ENCODE results near the gene BMX. TPM values are rescaled to one million over a fixed set of nuclear protein-coding genes. Genes with fewer than 3 reads are reported as not detected.

Gene BMX
- total RNA-seq, 1 donor from 2014 or later: not detected

DNA sequence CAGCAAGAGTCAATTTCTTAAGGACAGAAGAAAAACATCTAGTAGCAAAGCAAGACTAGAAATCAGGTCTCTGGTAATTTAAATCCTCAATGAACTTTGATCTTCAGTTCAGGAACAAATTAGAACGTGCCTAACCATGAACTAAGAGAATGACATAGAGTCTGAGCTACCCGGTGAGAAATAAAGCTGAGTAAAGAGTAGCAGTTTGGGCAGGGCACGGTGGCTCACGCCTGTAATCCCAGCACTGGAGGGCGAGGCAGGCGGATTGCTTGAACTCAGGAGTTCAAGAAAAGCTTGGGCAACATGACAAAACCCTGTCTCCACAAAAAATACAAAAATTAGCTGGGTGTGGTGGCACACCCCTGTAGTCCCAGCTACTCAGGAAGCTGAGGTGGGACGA, 62.4 kb downstream of the BMX start:
- no peaks in the 10 kb centered on the region for H3K27me3 Mint-ChIP-seq
- H3K9me3 Mint-ChIP-seq (ENCODE audit: low read depth): no peaks in the 10 kb centered on the region
- no peak for DNase-seq (ENCODE audit: low spot score, unreplicated experiment)
- no peak for TF ChIP-seq CTCF (IDR thresholded peaks at IDR 0.05; ENCODE audit: unreplicated experiment)
- no peaks in the 10 kb centered on the region for H3K36me3 Mint-ChIP-seq (ENCODE audit: insufficient read depth)
- H3K4me1 Mint-ChIP-seq (ENCODE audit: low read depth): peaks cover 26% of the 10 kb centered on the region
- no peak overlapping the region for H3K27ac Mint-ChIP-seq
- H3K4me3 Mint-ChIP-seq (ENCODE audit: low read depth): no peak overlapping the region

DNA sequence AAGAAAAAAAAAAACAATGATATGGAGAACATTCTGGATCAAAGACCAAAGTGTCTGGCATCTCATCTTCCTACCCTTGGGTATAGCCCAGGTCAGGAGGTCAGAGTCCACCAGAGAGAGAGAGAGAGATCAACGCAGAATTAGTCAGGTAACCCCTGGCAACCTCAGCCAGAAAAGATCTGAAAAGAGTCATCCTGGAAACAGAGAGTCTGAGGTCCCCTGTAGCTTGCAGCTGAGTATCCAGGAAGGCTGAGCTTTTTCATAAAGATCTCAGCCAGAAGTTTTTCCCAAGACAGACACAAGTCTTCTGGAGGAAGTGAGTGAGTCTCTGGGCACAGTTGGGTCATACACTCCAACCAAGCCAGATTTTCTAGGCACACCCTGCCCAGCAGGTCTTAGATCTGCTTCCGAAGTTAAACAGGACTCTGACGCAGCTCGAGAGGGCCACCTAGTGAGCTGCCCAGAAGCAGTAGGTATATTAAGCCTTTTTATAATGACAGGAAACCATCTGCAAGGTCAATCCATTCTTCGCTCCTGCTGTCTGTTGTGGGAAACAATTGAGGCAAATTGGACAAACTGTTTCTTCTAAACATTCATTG, 64.5 kb downstream of the BMX start:
- H3K4me1 Mint-ChIP-seq (ENCODE audit: low read depth): peaks cover 40% of the 10 kb centered on the region
- no peaks in the 10 kb centered on the region for H3K9me3 Mint-ChIP-seq (ENCODE audit: low read depth)
- peak; percentile 68 for TF ChIP-seq CTCF (IDR thresholded peaks at IDR 0.05; ENCODE audit: unreplicated experiment)
- H3K4me3 Mint-ChIP-seq (ENCODE audit: low read depth): no peak overlapping the region
- peak; percentile 19 for DNase-seq (ENCODE audit: low spot score, unreplicated experiment)
- H3K36me3 Mint-ChIP-seq (ENCODE audit: insufficient read depth): no peaks in the 10 kb centered on the region
- H3K27ac Mint-ChIP-seq: no peak overlapping the region
- no peaks in the 10 kb centered on the region for H3K27me3 Mint-ChIP-seq

- TF ChIP-seq CTCF (IDR thresholded peaks at IDR 0.05; ENCODE audit: unreplicated experiment): peak; percentile 17
- Mint-ChIP-seq H3K9me3 (ENCODE audit: low read depth) (no peaks in the 10 kb centered on the region), H3K27ac (no peak overlapping the region), H3K36me3 (ENCODE audit: insufficient read depth) (no peaks in the 10 kb centered on the region), H3K4me1 (ENCODE audit: low read depth) (peaks cover 48% of the 10 kb centered on the region), H3K27me3 (peaks cover 6% of the 10 kb centered on the region), H3K4me3 (ENCODE audit: low read depth) (no peak overlapping the region)
- DNase-seq (ENCODE audit: low spot score, unreplicated experiment): no peak
Observed at GRCh38 chrX:15566244-15566643, 65.6 kb downstream of the BMX start.

DNA sequence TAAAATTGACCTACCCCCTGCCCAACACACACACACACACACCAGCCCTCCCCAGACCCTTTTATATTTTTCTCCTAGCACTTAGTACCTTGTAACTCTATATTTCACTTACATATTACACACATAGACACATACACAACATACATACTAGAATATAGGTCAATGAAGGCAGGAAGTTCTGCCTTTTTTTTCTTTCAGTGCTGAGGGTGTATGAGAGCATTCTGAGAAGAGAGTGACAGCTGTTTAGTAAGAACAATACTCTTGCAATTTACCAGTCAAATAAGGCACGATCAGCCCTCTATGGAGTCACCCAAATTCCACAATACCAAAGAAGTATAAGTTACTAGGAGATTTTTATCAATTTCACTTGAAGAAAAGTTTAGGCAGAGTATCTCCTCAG, 66.7 kb downstream of the BMX start:
- Mint-ChIP-seq H3K27ac (peak overlapping the region; percentile 5), H3K4me1 (ENCODE audit: low read depth) (peaks cover 51% of the 10 kb centered on the region), H3K4me3 (ENCODE audit: low read depth) (no peak overlapping the region), H3K27me3 (peaks cover 6% of the 10 kb centered on the region), H3K36me3 (ENCODE audit: insufficient read depth) (no peaks in the 10 kb centered on the region), H3K9me3 (ENCODE audit: low read depth) (no peaks in the 10 kb centered on the region)
- no peak for TF ChIP-seq CTCF (IDR thresholded peaks at IDR 0.05; ENCODE audit: unreplicated experiment)
- no peak for DNase-seq (ENCODE audit: low spot score, unreplicated experiment)

GRCh38 chrX:15567886-15568616, 67.4 kb downstream of the BMX start:
- no peaks in the 10 kb centered on the region for H3K9me3 Mint-ChIP-seq (ENCODE audit: low read depth)
- H3K4me3 Mint-ChIP-seq (ENCODE audit: low read depth): peak overlapping the region; percentile 29
- DNase-seq (ENCODE audit: low spot score, unreplicated experiment): no peak
- H3K4me1 Mint-ChIP-seq (ENCODE audit: low read depth): peaks cover 51% of the 10 kb centered on the region
- H3K27me3 Mint-ChIP-seq: peaks cover 6% of the 10 kb centered on the region
- peak overlapping the region; percentile 4 for H3K27ac Mint-ChIP-seq
- TF ChIP-seq CTCF (IDR thresholded peaks at IDR 0.05; ENCODE audit: unreplicated experiment): peak; percentile 51
- no peaks in the 10 kb centered on the region for H3K36me3 Mint-ChIP-seq (ENCODE audit: insufficient read depth)

Measured in progenitor cell of endocrine pancreas (in vitro differentiated cells).